Liver (tissue), 9 donors: ENCODE data around the gene EIF3D. TPM values are rescaled to one million over a fixed set of nuclear protein-coding genes. Genes with fewer than 3 reads are reported as not detected.

Experiments
- DNase-seq: peaks from one replicate; pipeline ENCODE4 v3.0.0-alpha.2; 2017; ENCODE audit warnings: low spot score
- H3K27ac ChIP-seq, 2 donors: one replicate each; pipeline ENCODE4 v1.7.0; 2013; ENCODE audit warnings: inconsistent platforms in 2 of 2, low read length in 2 of 2, control low read depth in 1 of 2, low read depth in 1 of 2, mild to moderate bottlenecking in 1 of 2
- H3K27me3 ChIP-seq, 4 donors: one replicate each; pipeline versions ENCODE4 v1.6.1 to v1.7.0; 2013; ENCODE audit warnings: low read length in 3 of 4, inconsistent platforms in 1 of 4, mild to moderate bottlenecking in 1 of 4, moderate library complexity in 1 of 4; ENCODE audit not compliant: control insufficient read depth in 4 of 4, insufficient read depth in 4 of 4
- H3K36me3 ChIP-seq, 4 donors: one replicate each; pipeline versions ENCODE4 v1.6.1 to v1.7.0; 2013; ENCODE audit warnings: low read length in 3 of 4, mild to moderate bottlenecking in 3 of 4, low read depth in 1 of 4, moderate library complexity in 1 of 4; ENCODE audit not compliant: control insufficient read depth in 4 of 4, insufficient read depth in 3 of 4
- H3K4me1 ChIP-seq, 4 donors: one replicate each; pipeline versions ENCODE4 v1.6.1 to v1.7.0; 2013; ENCODE audit warnings: low read length in 3 of 4, mild to moderate bottlenecking in 3 of 4, moderate library complexity in 1 of 4; ENCODE audit not compliant: control insufficient read depth in 4 of 4, insufficient read depth in 4 of 4
- H3K4me3 ChIP-seq, 3 donors: one replicate each; pipeline versions ENCODE4 v1.6.1 to v1.7.0; 2013; ENCODE audit warnings: low read length in 3 of 3, control low read depth in 1 of 3, low read depth in 1 of 3, mild to moderate bottlenecking in 1 of 3
- H3K9ac ChIP-seq, 2 donors: one replicate each; pipeline ENCODE4 v1.7.0; 2013; ENCODE audit warnings: low read length in 2 of 2, mild to moderate bottlenecking in 2 of 2, moderate library complexity in 2 of 2, control low read depth in 1 of 2, low read depth in 1 of 2
- H3K9me3 ChIP-seq, 4 donors: one replicate each; pipeline versions ENCODE4 v1.6.1 to v1.7.0; 2013; ENCODE audit warnings: low read length in 3 of 4; ENCODE audit not compliant: control insufficient read depth in 4 of 4
- ATF3 ChIP-seq: IDR thresholded peaks from 2 replicates; pipeline ENCODE4 v1.6.1; 2016; ENCODE audit warnings: antibody characterized with exemption
- CTCF ChIP-seq: fragments of 150-350 bp; IDR thresholded peaks from 2 replicates; pipeline ENCODE4 v1.5.1; 2017; ENCODE audit warnings: improper control_type of control experiment, low read depth, low read length; ENCODE audit not compliant: missing input control
- EGR1 ChIP-seq, 2 donors: IDR thresholded peaks; 2 replicates each; pipeline ENCODE4 v1.6.1; 2016 to 2018; ENCODE audit warnings: antibody characterized with exemption in 2 of 2, low read depth in 2 of 2
- FOXA1 ChIP-seq: IDR thresholded peaks from 2 replicates; pipeline ENCODE4 v1.6.1; 2016; ENCODE audit warnings: antibody characterized with exemption
- FOXA2 ChIP-seq: IDR thresholded peaks from 2 replicates; pipeline ENCODE4 v1.6.1; 2016; ENCODE audit warnings: antibody characterized with exemption
- GABPA ChIP-seq, 2 donors: IDR thresholded peaks in 1 of 2; conservative IDR thresholded peaks in 1 of 2; 2 replicates each; pipeline ENCODE4 v1.6.1; 2016; ENCODE audit warnings: antibody characterized with exemption in 2 of 2, mild to moderate bottlenecking in 1 of 2, moderate library complexity in 1 of 2
- HNF4A ChIP-seq, 2 donors: conservative IDR thresholded peaks; 2 replicates each; pipeline ENCODE4 v1.6.1; 2016; ENCODE audit warnings: antibody characterized with exemption in 2 of 2, mild to moderate bottlenecking in 2 of 2
- HNF4G ChIP-seq: IDR thresholded peaks from 2 replicates; pipeline ENCODE4 v1.6.1; 2016; ENCODE audit warnings: antibody characterized with exemption
- JUND ChIP-seq, 2 donors: IDR thresholded peaks; 2 replicates each; pipeline ENCODE4 v1.6.1; 2016; ENCODE audit warnings: antibody characterized with exemption in 2 of 2
- MAX ChIP-seq: IDR thresholded peaks from 2 replicates; pipeline ENCODE4 v1.6.1; 2016; ENCODE audit warnings: antibody characterized with exemption
- NR2F2 ChIP-seq: IDR thresholded peaks from 2 replicates; pipeline ENCODE4 v1.6.1; 2016; ENCODE audit warnings: antibody characterized with exemption
- RAD21 ChIP-seq, 2 donors: IDR thresholded peaks; 2 replicates each; pipeline ENCODE4 v1.6.1; 2016; ENCODE audit warnings: antibody characterized with exemption in 2 of 2, mild to moderate bottlenecking in 2 of 2
- REST ChIP-seq: IDR thresholded peaks from 2 replicates; pipeline ENCODE4 v1.6.1; 2016; ENCODE audit warnings: antibody characterized with exemption, mild to moderate bottlenecking
- RXRA ChIP-seq, 2 donors: IDR thresholded peaks; 2 replicates each; pipeline ENCODE4 v1.6.1; 2017 to 2018; ENCODE audit warnings: antibody characterized with exemption in 2 of 2, mild to moderate bottlenecking in 1 of 2
- SP1 ChIP-seq: IDR thresholded peaks from 2 replicates; pipeline ENCODE4 v1.6.1; 2018; ENCODE audit warnings: antibody characterized with exemption, mild to moderate bottlenecking
- TAF1 ChIP-seq: conservative IDR thresholded peaks from 2 replicates; pipeline ENCODE4 v1.6.1; 2016; ENCODE audit warnings: antibody characterized with exemption, mild to moderate bottlenecking
- YY1 ChIP-seq: IDR thresholded peaks from 2 replicates; pipeline ENCODE4 v1.6.1; 2016; ENCODE audit warnings: antibody characterized with exemption, mild to moderate bottlenecking
- ZBTB33 ChIP-seq: IDR thresholded peaks from 2 replicates; pipeline ENCODE4 v1.6.1; 2016; ENCODE audit warnings: antibody characterized with exemption
- WGBS: extraction: QIAGEN DNeasy Blood & Tissue Kit; methylation state at CpG from one replicate; pipeline ENCODE4 v1.1.7; 2013; 5-methylcytosine and 5-hydroxymethylcytosine counted together
- polyA plus RNA-seq, 2 donors: library from polyadenylated mRNA; stranded (reverse) in 1 of 2; unstranded in 1 of 2; fragments of 200-250 nt in 1 of 2; fragments of >200 nt in 1 of 2; fragmentation: Nextera tagmentation in 1 of 2; extraction: Ambion mirVana in 1 of 2; gene quantifications; one replicate each; pipeline versions ENCODE4 v1.2.1 to v1.2.3, GENCODE V29; 2013 to 2015
- total RNA-seq, 2 donors: library from RNA; depleted of rRNA; stranded (reverse); fragments of >200 nt; gene quantifications; one replicate each; pipeline ENCODE4 v1.2.3, GENCODE V29; 2014
- donor health status: healthy.
- donor health status: healthy.
- donor health status: healthy.
- donor health status: healthy.
- donor health status: healthy.

EIF3D gene
- total and polyA plus RNA-seq, 4 donors: 32.8 to 169 (median 80.3) TPM

GRCh38 chr22:36571991-36572390 is 43.0 kb upstream of the EIF3D start:
- TF ChIP-seq GABPA (IDR thresholded peaks at IDR 0.05 in 1 of 2, conservative IDR thresholded peaks at IDR 0.05 in 1 of 2): no peak
- TF ChIP-seq FOXA1: no peak
- no peak for TF ChIP-seq YY1
- TF ChIP-seq FOXA2: no peak
- TF ChIP-seq NR2F2: no peak
- no peak for TF ChIP-seq SP1
- TF ChIP-seq CTCF: no peak
- no peak for TF ChIP-seq ZBTB33
- TF ChIP-seq TAF1: no peak
- no peak for TF ChIP-seq EGR1 (IDR thresholded peaks at IDR 0.05; ENCODE audit: low read depth in 2 of 2)
- TF ChIP-seq JUND (IDR thresholded peaks at IDR 0.05): no peak
- TF ChIP-seq MAX: no peak
- TF ChIP-seq REST: no peak
- TF ChIP-seq HNF4A (conservative IDR thresholded peaks at IDR 0.05): no peak
- no peak for TF ChIP-seq ATF3
- no peak for TF ChIP-seq RXRA (IDR thresholded peaks at IDR 0.05)
- TF ChIP-seq RAD21 (IDR thresholded peaks at IDR 0.05): no peak
- TF ChIP-seq HNF4G: no peak
- H3K27me3 ChIP-seq: peaks cover 0 to 7% (median 0%) of the 10 kb centered on the region in 4 donors
- no peak for DNase-seq
- H3K4me1 ChIP-seq: no peaks in the 10 kb centered on the region
- H3K4me3 ChIP-seq: no peak overlapping the region
- no peaks in the 10 kb centered on the region for H3K36me3 ChIP-seq
- H3K27ac ChIP-seq: no peak overlapping the region
- no peaks in the 10 kb centered on the region for H3K9me3 ChIP-seq
- H3K9ac ChIP-seq: no peak overlapping the region
- 91% methylated on average over 2 of the region's 2 CpGs for WGBS
